K562 (cell line): ENCODE data around the gene P3H4. TPM values are rescaled to one million over a fixed set of nuclear protein-coding genes. Genes with fewer than 3 reads are reported as not detected.

ENCODE experiments used
- ATAC-seq: fragments of 200-7000 bp; cut with Tn5 transposase; 3 replicates; pipeline ENCODE4 v1.9.1; 2020; ENCODE audit warnings: moderate library complexity
- BruUV-seq: library from RNA; stranded (reverse); fragments of 400-500 nt; replicated peaks from 2 replicates; lab custom pipeline; 2021; lab: Mats Ljungman, UMichigan
- CTCF ChIA-PET: fragments of 300-600 bp; formaldehyde crosslinking; extraction: SDS; loops from one replicate; lab custom pipeline; 2021; ENCODE audit warnings: low intra/inter-chr PET ratio; lab: Yijun Ruan, JAX
- POLR2A ChIA-PET: fragments of 300-600, 350-650 bp; sonication (Branson Sonifier 250); formaldehyde crosslinking; extraction: SDS; loops from one replicate; lab custom pipeline; 2021; ENCODE audit warnings: antibody characterized with exemption, inconsistent platforms; lab: Yijun Ruan, JAX
- DNase-seq, 4 experiments: peaks; one replicate each; pipeline versions ENCODE4 v3.0.0 to v3.0.0-alpha.2; 2011 to 2018; ENCODE audit warnings: low spot score in 3 of 4, mixed read lengths in 3 of 4; ENCODE audit errors: extremely low read depth in 1 of 4
- FAIRE-seq: peaks from 2 replicates; lab custom pipeline; 2011; peaks lifted over from hg19 to GRCh38; lab: Jason Lieb, UNC
- H2AFZ ChIP-seq: 2 replicates; pipeline ENCODE4 v1.6.0; 2011; ENCODE audit warnings: low read depth, low read length, control low read depth, inconsistent platforms
- H3K27ac ChIP-seq: fragments of 200-600 bp; 3 replicates; pipeline ENCODE4 v1.8.0; 2011; ENCODE audit warnings: low read depth, mild to moderate bottlenecking, control low read depth, inconsistent platforms, low read length, moderate library complexity, mixed read lengths; ENCODE audit errors: extremely low read depth
- H3K27me3 ChIP-seq, 2 experiments: fragments of 300-600 bp in 1 of 2; 2 replicates in 1 of 2; 3 replicates in 1 of 2; pipeline versions ENCODE4 v1.6.0 to v1.8.0; 2011; ENCODE audit warnings: inconsistent platforms in 2 of 2, low read length in 2 of 2, mild to moderate bottlenecking in 1 of 2, mixed read lengths in 1 of 2, moderate library complexity in 1 of 2; ENCODE audit not compliant: control insufficient read depth in 2 of 2, insufficient read depth in 2 of 2
- H3K36me3 ChIP-seq: fragments of 300-600 bp; 3 replicates; pipeline ENCODE4 v1.8.0; 2011; ENCODE audit warnings: mild to moderate bottlenecking, low read length, inconsistent platforms; ENCODE audit not compliant: control insufficient read depth, insufficient read depth
- H3K4me1 ChIP-seq, 2 experiments: fragments of 200-600 bp in 1 of 2; replicated peaks in 1 of 2; 2 replicates in 1 of 2; 3 replicates in 1 of 2; pipeline versions ENCODE4 v1.5.1 to v1.8.0; 2011; ENCODE audit warnings: inconsistent platforms in 2 of 2, low read length in 2 of 2, mild to moderate bottlenecking in 1 of 2, mixed read lengths in 1 of 2, moderate library complexity in 1 of 2; ENCODE audit not compliant: control insufficient read depth in 2 of 2, insufficient read depth in 2 of 2
- H3K4me2 ChIP-seq: 2 replicates; pipeline ENCODE4 v1.6.1; 2011; ENCODE audit warnings: low read length, control low read depth, inconsistent platforms, mixed read lengths; ENCODE audit not compliant: insufficient read depth
- H3K4me3 ChIP-seq: fragments of 200-600 bp; sonication (generic), shearing (Covaris generic); 2 replicates; pipeline ENCODE4 v1.5.1; 2016; ENCODE audit warnings: control low read depth, inconsistent platforms
- H3K79me2 ChIP-seq: fragments of 200-600 bp; 3 replicates; pipeline ENCODE4 v1.8.0; 2011; ENCODE audit warnings: low read length, inconsistent platforms; ENCODE audit not compliant: control insufficient read depth, insufficient read depth
- H3K9ac ChIP-seq, 2 experiments: 2 replicates each; pipeline versions ENCODE4 v1.6.0 to v1.6.1; 2011; ENCODE audit warnings: low read depth in 2 of 2, low read length in 2 of 2, control low read depth in 1 of 2, inconsistent platforms in 1 of 2, mild to moderate bottlenecking in 1 of 2, mixed read lengths in 1 of 2; ENCODE audit not compliant: insufficient read depth in 1 of 2
- H3K9me1 ChIP-seq: one replicate; pipeline ENCODE4 v1.6.0; 2011; ENCODE audit warnings: inconsistent platforms, mild to moderate bottlenecking, low read length, moderate library complexity; ENCODE audit not compliant: control insufficient read depth, insufficient read depth
- H3K9me3 ChIP-seq: replicated peaks from 2 replicates; pipeline ENCODE4 v1.5.1; 2011; ENCODE audit warnings: low read depth, low read length, inconsistent platforms; ENCODE audit not compliant: control insufficient read depth, insufficient read depth
- H4K20me1 ChIP-seq: replicated peaks from 2 replicates; pipeline ENCODE4 v1.6.1; 2011; ENCODE audit warnings: low read length, inconsistent platforms, mixed read lengths; ENCODE audit not compliant: control insufficient read depth, insufficient read depth
- ETV6 ChIP-seq, 3 experiments: fragments of 150-350 bp in 1 of 3; sonication (generic) in 1 of 3; formaldehyde crosslinking in 1 of 3; IDR thresholded peaks; 2 replicates each; pipeline versions ENCODE4 v1.6.1 to v1.8.0; 2014 to 2022; ENCODE audit warnings: borderline replicate concordance in 2 of 3, low read depth in 2 of 3, antibody characterized with exemption in 1 of 3, low read length in 1 of 3, mild to moderate bottlenecking in 1 of 3, missing genetic modification reagents in 1 of 3
- RBBP5 ChIP-seq: fragments of 200-600 bp; sonication (generic); IDR thresholded peaks from 2 replicates; pipeline ENCODE4 v1.6.1; 2012; ENCODE audit warnings: borderline replicate concordance, mild to moderate bottlenecking, low read length, control low read depth, inconsistent platforms; ENCODE audit not compliant: insufficient read depth, poor library complexity, severe bottlenecking
- THRA ChIP-seq: fragments of 450-650 bp; IDR thresholded peaks from 2 replicates; pipeline ENCODE4 v1.6.1; 2017; ENCODE audit warnings: mild to moderate bottlenecking, moderate library complexity
- VEZF1 ChIP-seq: fragments of 200-800 bp; sonication (Bioruptor generic); IDR thresholded peaks from 2 replicates; pipeline ENCODE4 v1.6.1; 2017; ENCODE audit warnings: missing genetic modification characterization, missing compliant biosample characterization
- ZNF121 ChIP-seq: sonication (generic); formaldehyde crosslinking; conservative IDR thresholded peaks from 2 replicates; pipeline ENCODE4 v1.8.0; 2022; ENCODE audit warnings: missing genetic modification reagents
- WGBS: fragments of 100-300 bp; shearing (Covaris generic); methylation state at CpG from one replicate; pipeline ENCODE4 v1.1.6; 2016; ENCODE audit warnings: low coverage, mixed read lengths; ENCODE audit not compliant: insufficient coverage; ENCODE audit errors: missing lambda C conversion rate; 5-methylcytosine and 5-hydroxymethylcytosine counted together
- in situ Hi-C: fragments of 300-500 bp; cut with MboI; formaldehyde crosslinking; loops from 4 replicates; pipeline ENCODE4 v1.15.0; 2018; ENCODE audit warnings: inconsistent platforms, mixed read lengths
- intact Hi-C: fragments of 100-400 bp; cut with micrococcal nuclease; formaldehyde crosslinking; loops from 2 replicates; pipeline ENCODE4 v1.14.2; 2022
- polyA plus RNA-seq, 8 experiments: library from polyadenylated mRNA; depleted of rRNA in 4 of 8; stranded (reverse) in 5 of 8; unstranded in 3 of 8; fragments of >200 nt; fragmentation: Nextera tagmentation in 2 of 8; fragmentation: Illumina TruSeq in 1 of 8; extraction: Ambion mirVana in 2 of 8; extraction: Trizol in 1 of 8; gene quantifications; 2 replicates each; pipeline versions ENCODE4 v1.2.1 to v1.2.3, GENCODE V29; 2011 to 2014; ENCODE audit warnings: inconsistent platforms in 1 of 8, missing spikeins in 1 of 8
- total RNA-seq, 7 experiments: library from RNA; depleted of rRNA in 6 of 7; stranded (reverse); fragments of >200 nt in 6 of 7; fragmentation: Illumina TruSeq in 2 of 7; extraction: Trizol in 2 of 7; gene quantifications; 2 replicates each; pipeline versions ENCODE4 v1.2.1 to v1.2.3, GENCODE V29; 2011 to 2021; ENCODE audit warnings: low replicate concordance in 1 of 7

P3H4 gene
- total and polyA plus RNA-seq, 9 of the 15 experiments (the other 6 are each of a cell fraction or from before 2014, with no cell fraction given), result 0.10 to 3.7 (median 1.0) TPM

- intact Hi-C loops, result no loop called here
- no peaks in the 10 kb centered on the region; a peak in 1 of 5 replicates for H3K27me3 ChIP-seq
- no peaks in the 10 kb centered on the region for H3K9me3 ChIP-seq
- H2AFZ ChIP-seq, result peak overlapping the region; percentile 86
- H3K9me1 ChIP-seq, result no peaks in the 10 kb centered on the region
- FAIRE-seq (no peak), DNase-seq (peak in 2 of 4 experiments; percentile 28 to 39), ATAC-seq (no peak)
- TF ChIP-seq VEZF1 (CRISPR knock-in tag) (no peak), ZNF121 (CRISPR knock-in tag) (no peak), THRA (no peak), RBBP5 (no peak), ETV6 (IDR thresholded peaks at IDR 0.05; ENCODE audit: borderline replicate concordance in 1 of 2, low read depth in 2 of 2, low read length in 1 of 2) (no peak), ETV6 (CRISPR knock-in tag; IDR thresholded peaks at IDR 0.05; ENCODE audit: borderline replicate concordance) (no peak)
- 0 out of 3 replicates have a peak overlapping the region, but pooled peaks have one; percentile 22 for H3K27ac ChIP-seq
- in situ Hi-C loops, result no loop called here
- POLR2A ChIA-PET, result interaction anchor here (0.5 to 1.3 kb wide), 7 partner anchors 18 to 296 kb away, joined by 3 to 6 read pairs (median 3); partner anchors contain the start of gene JUP
- peak overlapping the region; percentile 52 for H3K4me3 ChIP-seq
- WGBS, result 68% methylated on average over 31 of the region's 58 CpGs
- CTCF ChIA-PET, result interaction anchor here (1.0 kb wide), 1 partner anchor 73 kb away, joined by 3 read pairs; no protein-coding TSS in a partner anchor
- H4K20me1 ChIP-seq, result no peaks in the 10 kb centered on the region
- BruUV-seq, result no TSS peak
- H3K36me3 ChIP-seq, result no peaks in the 10 kb centered on the region
- H3K4me1 ChIP-seq, result peaks cover 2 to 27% of the 10 kb centered on the region in 2 experiments; a peak in 3 of 5 replicates
- H3K9ac ChIP-seq, result peak overlapping the region; percentile 54 to 91; a peak in 3 of 4 replicates
- H3K4me2 ChIP-seq, result peak overlapping the region; percentile 66
- no peaks in the 10 kb centered on the region for H3K79me2 ChIP-seq
Observed at GRCh38 chr17:41810659-41811548, 845 bp downstream of the P3H4 start.
